ENCODE results near the gene FAT1.

- no peak for TF ChIP-seq ZFX (IDR thresholded peaks at IDR 0.05)
- TF ChIP-seq CTCF (conservative IDR thresholded peaks at IDR 0.05), result no peak
Measured at GRCh38 chr4:186693894-186694293, 29.8 kb downstream of the FAT1 start.

Data from C4-2B (cell line).